GM19452 (cell line): Measurements from ENCODE around the gene MRPL27.

Source experiments
- ATAC-seq: cut with Tn5 transposase; IDR thresholded peaks from one replicate; pipeline ENCODE4 v1.9.1; 2021; ENCODE audit not compliant: unreplicated experiment

MRPL27 gene

DNA sequence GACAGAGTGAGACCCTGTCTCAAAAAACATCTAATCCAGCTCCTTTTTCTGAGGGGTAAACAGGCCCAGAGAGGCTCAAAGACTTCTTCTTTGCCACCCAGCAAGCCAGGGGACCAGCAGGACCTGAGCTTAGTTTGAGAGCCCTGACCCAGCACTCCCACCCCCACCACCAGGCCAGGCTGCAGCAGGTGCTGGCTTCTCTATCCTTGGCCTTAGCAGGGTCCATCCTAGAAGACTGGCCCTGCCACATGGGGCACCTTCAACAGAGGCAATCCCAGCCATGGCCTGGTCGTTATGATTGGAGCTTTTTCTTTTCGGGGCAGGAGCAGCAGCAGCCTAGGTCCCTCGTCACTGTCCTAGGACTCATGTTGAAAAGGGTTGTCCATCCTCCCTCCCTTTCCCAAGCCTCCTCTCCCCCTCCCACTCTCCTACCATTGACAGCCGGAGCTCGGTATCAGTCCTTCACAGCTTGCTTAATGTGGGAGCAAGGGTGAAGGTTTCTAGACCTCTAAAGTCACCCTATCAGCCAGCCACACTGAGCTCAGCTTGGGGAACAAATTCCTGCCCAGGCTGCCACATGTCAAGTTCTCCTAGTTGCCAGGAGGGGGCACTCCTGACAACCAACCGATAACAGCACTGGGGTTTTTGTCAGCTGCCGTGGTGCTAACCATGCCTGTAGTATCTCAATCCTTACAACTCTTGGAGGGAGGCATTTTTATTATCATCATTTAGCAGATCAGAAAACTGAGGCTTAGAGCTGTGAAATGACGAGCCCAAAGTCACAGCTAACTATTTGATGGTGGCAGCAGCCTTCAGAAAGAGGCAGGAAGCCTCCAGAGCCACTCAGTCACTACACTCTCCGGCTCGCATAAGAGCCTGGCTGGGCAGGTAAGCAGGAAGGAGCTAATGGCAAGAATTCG is 11.2 kb downstream of the MRPL27 start:
- no peak for ATAC-seq

DNA sequence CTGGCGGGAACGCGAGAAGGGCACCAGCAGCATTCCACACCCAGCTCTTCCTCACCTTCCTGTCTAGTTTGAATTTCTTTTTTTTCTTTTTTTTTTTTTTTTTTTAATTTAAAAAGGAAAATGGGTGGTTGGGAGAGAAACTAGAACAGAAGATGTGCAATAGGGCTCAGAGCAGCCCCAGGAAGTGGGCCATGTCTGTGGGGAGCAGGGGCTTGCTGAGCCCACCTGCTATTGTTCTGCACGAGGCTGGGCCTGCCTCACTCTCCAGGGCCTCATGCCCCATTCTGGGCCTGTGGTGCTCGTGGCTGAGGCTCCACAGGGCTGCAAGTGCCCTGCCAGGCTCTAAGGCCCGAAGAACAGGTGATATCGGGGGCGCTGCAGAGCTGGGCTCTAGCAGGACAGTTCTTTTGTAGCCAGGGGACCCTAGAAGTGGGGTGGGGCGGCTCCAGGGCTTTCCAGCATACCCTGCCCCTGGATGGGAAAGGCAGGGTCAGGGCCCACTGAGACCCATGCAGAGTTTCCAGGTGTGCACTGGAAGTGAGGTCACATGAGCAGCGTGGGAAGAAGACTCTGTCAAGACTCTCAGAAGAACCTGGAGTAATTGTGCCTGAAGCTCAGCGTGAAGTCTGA is 12.4 kb downstream of the MRPL27 start:
- ATAC-seq: no peak

- ATAC-seq: no peak
These were observed 13.0 kb downstream of the MRPL27 start for GRCh38 chr17:50359998-50360461.

DNA sequence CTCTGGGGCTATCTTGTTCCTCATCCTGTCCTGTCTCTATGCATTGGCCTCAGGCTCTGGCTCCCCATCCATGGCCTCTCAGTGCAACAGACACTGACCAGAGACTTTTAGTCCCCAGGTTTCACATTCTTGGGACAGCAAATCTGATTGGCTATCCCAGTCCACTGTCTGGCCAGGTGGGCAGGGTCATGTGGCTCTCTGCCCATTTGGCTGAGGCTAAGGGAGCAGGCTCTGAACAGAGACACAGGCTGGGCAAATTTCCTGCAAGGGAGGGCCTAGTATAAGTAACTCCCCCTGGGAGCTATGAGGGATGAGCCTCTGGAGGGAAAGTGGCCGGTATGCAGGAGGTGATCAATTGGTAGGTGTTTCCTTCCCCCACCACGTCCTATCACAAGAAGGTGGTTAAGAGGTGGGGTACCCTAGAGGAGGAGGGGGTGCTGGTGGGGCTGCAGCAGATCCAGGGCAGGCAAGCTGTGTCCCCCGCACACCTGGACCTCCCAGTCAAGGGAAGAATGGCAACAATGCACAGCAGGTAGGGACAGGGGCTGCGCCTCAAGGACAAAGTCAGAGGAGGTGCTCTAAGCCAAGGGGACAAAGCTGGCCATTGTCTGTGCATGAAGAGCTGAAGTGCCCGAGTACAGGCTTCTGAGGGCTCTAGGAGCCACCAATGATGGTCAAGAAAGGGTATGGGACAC is 13.8 kb downstream of the MRPL27 start:
- no peak for ATAC-seq

DNA sequence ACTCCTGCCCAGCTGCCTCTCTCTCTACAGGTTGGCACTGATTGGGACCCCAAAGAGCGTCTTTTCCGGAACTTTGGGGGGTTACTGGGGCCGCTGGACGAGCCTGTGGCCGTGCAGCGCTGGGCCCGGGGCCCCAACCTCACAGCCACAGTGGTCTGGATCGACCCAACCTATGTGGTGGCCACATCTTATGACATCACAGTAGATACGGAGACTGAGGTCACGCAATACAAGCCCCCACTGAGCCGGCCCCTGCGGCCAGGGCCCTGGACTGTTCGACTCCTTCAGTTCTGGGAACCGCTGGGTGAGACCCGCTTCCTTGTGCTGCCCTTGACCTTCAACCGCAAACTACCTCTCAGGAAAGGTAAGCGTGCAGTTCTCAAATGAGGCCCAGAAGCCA is 14.8 kb downstream of the MRPL27 start:
- ATAC-seq: no peak

- ATAC-seq: no peak
These were observed 16.0 kb downstream of the MRPL27 start for GRCh38 chr17:50356892-50357510.

DNA sequence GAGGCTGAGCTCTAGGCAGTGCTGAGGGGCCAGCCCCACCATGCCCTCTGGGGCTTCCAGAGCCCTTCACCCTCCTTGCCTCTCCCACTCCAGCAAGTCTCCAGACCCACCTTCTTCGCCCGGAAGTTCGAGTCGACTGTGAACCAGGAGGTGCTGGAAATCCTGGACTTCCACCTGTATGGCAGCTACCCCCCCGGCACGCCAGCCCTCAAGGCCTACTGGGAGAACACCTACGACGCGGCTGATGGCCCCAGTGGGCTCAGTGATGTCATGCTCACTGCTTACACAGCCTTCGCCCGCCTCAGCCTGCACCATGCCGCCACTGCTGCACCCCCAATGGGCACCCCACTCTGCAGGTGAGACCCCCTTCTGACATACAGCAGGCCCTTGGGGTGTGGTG is 16.6 kb downstream of the MRPL27 start:
- ATAC-seq: no peak

DNA sequence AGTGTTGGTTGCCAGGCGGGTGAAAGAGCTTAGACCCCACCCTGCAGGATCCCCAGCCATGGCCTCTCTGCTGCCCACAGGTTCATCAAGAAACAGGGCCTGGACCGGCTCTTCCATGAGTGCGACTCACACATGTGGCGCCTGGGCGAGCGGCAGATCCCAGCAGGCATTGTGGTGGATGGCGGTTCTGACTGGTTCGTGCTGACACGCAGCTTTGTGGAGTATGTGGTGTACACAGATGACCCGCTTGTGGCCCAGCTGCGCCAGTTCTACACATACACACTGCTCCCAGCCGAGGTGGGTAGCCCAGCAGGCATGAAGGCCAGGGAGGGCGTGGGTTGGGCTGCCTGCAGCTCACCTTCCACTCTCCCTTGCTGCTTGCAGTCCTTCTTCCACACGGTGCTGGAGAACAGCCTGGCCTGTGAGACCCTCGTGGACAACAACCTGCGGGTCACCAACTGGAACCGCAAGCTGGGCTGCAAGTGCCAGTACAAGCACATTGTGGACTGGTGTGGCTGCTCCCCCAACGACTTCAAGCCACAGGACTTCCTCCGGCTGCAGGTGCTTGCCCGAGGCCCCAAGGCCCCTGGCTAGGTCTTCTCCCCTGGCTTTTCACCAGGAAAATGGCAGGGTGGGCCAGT is 17.2 kb downstream of the MRPL27 start:
- ATAC-seq: no peak

- ATAC-seq: no peak
These were observed 17.7 kb downstream of the MRPL27 start for GRCh38 chr17:50355336-50355700.

DNA sequence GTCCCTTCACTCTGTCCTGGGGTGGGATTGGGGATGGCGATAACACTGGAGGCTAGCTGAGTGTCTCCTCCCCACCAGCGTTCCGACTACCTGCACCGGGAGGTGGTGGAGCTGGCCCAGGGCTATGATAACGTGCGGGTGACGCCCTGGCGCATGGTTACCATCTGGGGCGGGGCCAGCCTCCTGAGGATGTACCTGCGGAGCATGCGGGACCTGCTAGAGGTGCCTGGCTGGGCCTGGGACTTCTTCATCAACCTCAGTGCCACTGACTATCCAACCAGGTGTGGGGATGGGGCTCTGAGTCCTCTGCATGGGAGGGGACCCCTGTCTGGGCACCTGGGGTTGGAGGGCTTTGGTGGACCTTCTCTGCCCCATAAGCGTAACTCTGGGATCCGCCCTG is 18.2 kb downstream of the MRPL27 start:
- ATAC-seq: no peak

DNA sequence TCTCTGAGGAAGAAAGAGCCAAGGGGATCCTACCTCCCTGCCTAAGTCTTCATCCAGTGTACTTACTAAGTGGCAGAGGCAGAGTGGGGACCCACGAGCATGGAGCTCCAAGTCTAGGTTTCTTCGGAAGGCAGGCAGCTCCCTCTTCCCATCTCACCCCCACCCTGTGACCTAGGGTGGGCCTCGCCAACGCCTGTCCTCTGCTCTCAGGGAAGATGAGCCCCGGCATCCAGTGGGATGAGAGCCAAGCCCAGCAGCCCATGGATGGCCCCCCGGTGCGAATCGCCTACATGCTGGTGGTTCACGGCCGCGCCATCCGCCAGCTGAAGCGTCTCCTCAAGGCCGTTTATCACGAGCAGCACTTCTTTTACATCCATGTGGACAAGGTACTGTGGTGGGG is 18.8 kb downstream of the MRPL27 start:
- ATAC-seq: no peak

DNA sequence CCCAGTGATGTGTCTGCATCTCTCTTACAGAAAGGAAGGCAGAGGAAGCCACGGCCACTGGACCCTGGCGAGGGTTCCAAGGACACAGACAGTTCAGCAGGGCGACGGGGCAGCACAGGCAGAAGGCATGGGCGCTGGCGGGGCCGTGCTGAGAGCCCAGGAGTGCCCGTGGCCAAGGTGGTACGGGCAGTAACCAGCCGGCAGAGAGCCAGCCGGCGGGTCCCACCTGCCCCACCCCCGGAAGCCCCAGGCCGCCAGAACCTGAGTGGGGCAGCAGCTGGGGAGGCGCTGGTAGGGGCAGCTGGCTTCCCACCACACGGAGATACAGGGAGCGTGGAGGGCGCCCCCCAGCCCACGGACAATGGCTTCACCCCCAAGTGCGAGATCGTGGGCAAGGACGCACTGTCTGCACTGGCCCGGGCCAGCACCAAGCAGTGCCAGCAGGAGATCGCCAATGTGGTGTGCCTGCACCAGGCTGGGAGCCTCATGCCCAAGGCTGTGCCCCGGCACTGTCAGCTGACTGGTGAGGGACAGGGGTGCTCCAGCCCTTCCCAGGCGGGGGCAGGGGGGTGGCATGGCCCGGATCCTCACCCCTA is 19.3 kb downstream of the MRPL27 start:
- ATAC-seq: no peak

DNA sequence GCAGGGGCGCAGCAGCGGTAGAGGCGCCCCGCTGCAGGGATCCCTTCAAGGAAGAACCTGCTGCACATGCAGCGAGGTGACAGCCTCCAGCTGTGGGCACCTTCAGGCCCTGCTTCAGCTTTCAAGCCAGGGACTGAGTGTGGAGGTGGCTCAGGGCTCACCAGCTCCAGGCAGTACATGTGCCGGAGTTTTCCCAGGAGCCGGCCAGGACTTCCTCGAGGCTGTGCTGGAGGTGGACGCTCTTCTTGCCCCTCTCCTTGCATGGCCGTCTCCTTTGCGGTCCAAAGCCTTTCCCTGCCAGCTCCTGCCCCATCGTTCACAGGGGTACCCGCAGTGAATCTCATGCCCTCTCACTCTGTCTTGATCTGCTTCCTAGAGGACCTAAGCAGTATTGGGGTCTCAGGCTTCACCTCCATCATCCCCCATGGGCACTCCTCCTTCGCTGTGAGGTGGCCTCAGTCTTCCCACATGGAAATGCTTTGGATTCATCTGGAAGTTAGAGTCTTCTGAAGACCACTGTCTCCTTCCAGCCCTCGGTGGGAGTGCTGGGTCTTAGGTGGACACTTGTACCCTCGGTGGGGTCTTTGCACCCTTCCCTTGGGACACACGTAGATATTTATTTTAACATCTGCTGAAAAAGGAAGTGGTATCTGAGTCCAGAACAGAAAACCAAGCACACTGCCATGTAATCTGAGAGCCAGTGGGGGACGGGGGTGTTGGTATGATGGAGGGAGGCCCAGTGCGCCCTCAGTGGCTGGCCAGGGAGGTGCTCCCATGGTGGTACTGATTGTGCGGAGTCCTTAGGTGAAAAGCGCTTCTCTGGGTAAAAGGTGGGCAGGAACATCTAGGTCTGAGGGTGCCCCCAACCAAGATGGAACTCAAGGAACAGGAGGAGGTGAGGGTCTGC is 20.0 kb downstream of the MRPL27 start:
- ATAC-seq: no peak

DNA sequence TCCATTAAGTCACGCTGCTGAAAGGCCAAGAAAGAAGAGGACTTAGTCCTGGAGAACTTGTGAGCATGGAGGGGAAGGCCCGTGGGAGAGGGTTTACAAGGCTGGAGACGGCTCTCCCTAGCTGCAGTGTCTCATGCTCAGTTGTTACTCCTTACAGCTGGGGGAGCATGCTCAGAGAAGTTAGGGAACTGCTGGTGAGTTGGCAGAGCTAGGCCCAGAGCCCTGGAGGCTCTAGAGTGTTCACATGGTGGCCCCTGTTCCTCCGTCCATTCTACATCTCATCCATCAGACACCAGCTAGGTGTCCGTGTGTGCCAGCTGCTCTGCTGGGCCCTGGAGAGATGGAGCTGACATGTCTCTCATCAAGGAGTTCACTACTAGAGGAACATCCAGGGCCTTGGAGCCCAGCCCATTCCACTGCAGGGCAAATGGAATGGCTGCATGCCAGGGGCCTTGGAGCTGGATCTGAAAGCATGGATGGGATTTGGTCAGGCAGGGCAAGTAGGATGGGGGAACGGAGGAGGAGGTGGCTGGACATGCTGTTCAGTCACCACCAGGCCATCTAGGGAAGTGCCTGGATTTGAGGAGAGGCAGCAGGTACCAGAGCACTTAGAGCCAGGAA is 20.8 kb downstream of the MRPL27 start:
- ATAC-seq: no peak

GRCh38 chr17:50350733-50351132 is 22.3 kb downstream of the MRPL27 start:
- ATAC-seq: no peak

GRCh38 chr17:50349243-50349600 is 23.8 kb downstream of the MRPL27 start:
- no peak for ATAC-seq

DNA sequence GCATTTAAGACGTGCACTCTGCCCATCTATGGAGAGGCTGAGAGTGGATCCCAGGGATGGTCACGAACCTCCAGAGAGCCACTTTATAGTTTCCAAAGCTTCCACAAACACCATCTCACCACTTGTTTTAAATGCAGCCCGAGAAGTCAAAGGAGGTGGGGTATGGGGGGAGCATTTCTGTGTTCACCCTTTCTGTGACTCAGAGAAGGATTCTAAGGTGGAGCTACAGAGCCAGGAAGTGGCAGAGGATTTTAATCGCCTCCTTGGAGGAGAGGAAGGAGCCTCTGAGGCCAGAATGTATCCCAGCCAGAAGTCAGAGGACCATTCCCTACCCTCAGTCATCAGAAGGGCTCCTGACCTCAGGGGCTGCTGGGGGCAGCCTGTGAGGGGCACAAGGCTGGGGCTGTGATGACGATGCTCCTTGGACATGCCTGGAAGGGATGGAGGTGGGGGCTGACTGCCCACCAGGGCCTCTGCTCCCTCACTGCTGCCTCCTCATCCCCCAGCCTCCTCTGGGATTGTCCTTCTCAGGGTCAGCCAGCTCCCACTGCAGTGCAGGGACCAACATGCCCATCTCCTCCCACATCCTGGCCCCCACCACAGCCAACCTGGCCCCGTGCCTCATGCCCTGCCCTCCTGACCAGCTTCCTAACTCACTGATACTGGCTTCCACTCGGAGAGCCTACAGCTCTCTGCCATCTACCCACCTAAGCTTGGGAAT is 24.3 kb downstream of the MRPL27 start:
- no peak for ATAC-seq

DNA sequence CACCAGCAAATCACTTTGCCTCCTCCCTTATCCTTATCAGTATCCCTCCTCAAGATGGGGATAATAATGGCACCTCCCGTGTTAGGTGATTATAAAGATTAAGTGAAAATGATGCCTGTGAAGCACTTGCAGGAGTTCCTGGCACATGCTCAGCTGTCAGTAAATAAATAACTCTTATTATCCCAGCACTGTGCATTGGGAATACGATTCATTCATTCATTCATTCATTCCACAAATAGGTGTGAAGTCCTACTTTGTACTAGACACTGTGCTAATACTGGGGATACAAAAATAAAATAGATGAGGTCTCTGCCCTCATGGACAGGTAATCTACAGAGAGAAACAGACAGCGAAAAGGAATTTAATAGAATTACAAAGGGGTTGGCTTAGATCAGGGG is 25.1 kb downstream of the MRPL27 start:
- no peak for ATAC-seq
